Measurements from ENCODE around the gene NPC1L1.

NPC1L1 gene

GRCh38 chr7:44470628-44471245 lies 70.4 kb downstream of the NPC1L1 start:
- no peak for DNase-seq

- DNase-seq: no peak
Observed at GRCh38 chr7:44470135-44470479, 71.0 kb downstream of the NPC1L1 start.

- no peak for DNase-seq
Observed at GRCh38 chr7:44469461-44470134, 71.5 kb downstream of the NPC1L1 start.

GRCh38 chr7:44467217-44467548 lies 73.9 kb downstream of the NPC1L1 start:
- DNase-seq: no peak

- DNase-seq: no peak
Observed at GRCh38 chr7:44466300-44467216, 74.6 kb downstream of the NPC1L1 start.

- no peak for DNase-seq
Observed at GRCh38 chr7:44465490-44465889, 75.6 kb downstream of the NPC1L1 start.

GRCh38 chr7:44463169-44463808 lies 77.8 kb downstream of the NPC1L1 start:
- DNase-seq: no peak

Data from stimulated activated CD4-positive, alpha-beta T cell treated with anti-CD3 and anti-CD28 coated beads, Interleukin-4, amount 100 ng/mL, for 1 hour (primary cell).